Activated T-helper 2 cell treated with anti-CD3 and anti-CD28 coated beads, Interferon-gamma antibody, Interleukin-2, Interleukin-4, amounts not matched to agents 10 μg/mL and 5 μg/mL and 100 μg/mL, durations not matched to agents 14 hours and 24 hours and 36 hours (primary cell): Measurements from ENCODE around the gene ERC2. TPM values are rescaled to one million over a fixed set of nuclear protein-coding genes. Genes with fewer than 3 reads are reported as not detected.

Experiments used
- DNase-seq: peaks from one replicate; pipeline ENCODE4 v3.0.0; 2021; ENCODE audit warnings: low spot score
- H3K27ac Mint-ChIP-seq: one replicate; pipeline ENCODE4 v1.8.0; 2021; ENCODE audit warnings: mixed read lengths
- H3K27me3 Mint-ChIP-seq: one replicate; pipeline ENCODE4 v1.8.0; 2021; ENCODE audit warnings: low read depth, mixed read lengths
- H3K36me3 Mint-ChIP-seq: one replicate; pipeline ENCODE4 v1.8.0; 2021; ENCODE audit warnings: low read depth, mixed read lengths
- H3K4me1 Mint-ChIP-seq: one replicate; pipeline ENCODE4 v1.8.0; 2021; ENCODE audit warnings: low read depth, mixed read lengths
- H3K4me3 Mint-ChIP-seq: one replicate; pipeline ENCODE4 v1.8.0; 2021; ENCODE audit warnings: low read depth, mild to moderate bottlenecking, moderate library complexity, mixed read lengths
- H3K9me3 Mint-ChIP-seq: one replicate; pipeline ENCODE4 v1.8.0; 2021; ENCODE audit warnings: mixed read lengths
- intact Hi-C: fragments of 100-400 bp; cut with micrococcal nuclease; formaldehyde crosslinking; loops from one replicate; pipeline ENCODE4 v1.15.1; 2023
- total RNA-seq: library from RNA; stranded (reverse); gene quantifications from 2 replicates; pipeline ENCODE4 v1.2.3, GENCODE V29; 2022

ERC2 gene
- total RNA-seq, 1 donor from 2014 or later = 0.09 TPM

- no peak overlapping the region for H3K4me3 Mint-ChIP-seq
- intact Hi-C loops = no loop called here
- no peak overlapping the region for H3K27ac Mint-ChIP-seq
These were observed 744.4 kb downstream of the ERC2 start for GRCh38 chr3:55723653-55724406.

GRCh38 chr3:55721716-55722484 is 746.4 kb downstream of the ERC2 start:
- H3K27me3 Mint-ChIP-seq = no peaks in the 10 kb centered on the region
- no peak for DNase-seq
- intact Hi-C loops = no loop called here
- no peaks in the 10 kb centered on the region for H3K4me1 Mint-ChIP-seq
- no peak overlapping the region for H3K27ac Mint-ChIP-seq
- no peaks in the 10 kb centered on the region for H3K9me3 Mint-ChIP-seq
- no peaks in the 10 kb centered on the region for H3K36me3 Mint-ChIP-seq
- no peak overlapping the region for H3K4me3 Mint-ChIP-seq

More at GRCh38 chr3:55723653-55724406, 744.4 kb downstream of the ERC2 start:
- no peaks in the 10 kb centered on the region for H3K36me3 Mint-ChIP-seq
- H3K9me3 Mint-ChIP-seq = no peaks in the 10 kb centered on the region
- no peaks in the 10 kb centered on the region for H3K27me3 Mint-ChIP-seq
- H3K4me1 Mint-ChIP-seq = no peaks in the 10 kb centered on the region
- DNase-seq = no peak

- H3K27me3 Mint-ChIP-seq = no peaks in the 10 kb centered on the region
- no peak for DNase-seq
- H3K9me3 Mint-ChIP-seq = no peaks in the 10 kb centered on the region
- H3K4me3 Mint-ChIP-seq = no peak overlapping the region
- no peaks in the 10 kb centered on the region for H3K36me3 Mint-ChIP-seq
- H3K27ac Mint-ChIP-seq = no peak overlapping the region
- no peaks in the 10 kb centered on the region for H3K4me1 Mint-ChIP-seq
- intact Hi-C loops = no loop called here
These were observed 747.7 kb downstream of the ERC2 start for GRCh38 chr3:55720614-55721013.

GRCh38 chr3:55719508-55719907 is 748.8 kb downstream of the ERC2 start:
- H3K27me3 Mint-ChIP-seq = no peaks in the 10 kb centered on the region
- no peaks in the 10 kb centered on the region for H3K36me3 Mint-ChIP-seq
- no peak for DNase-seq
- no peaks in the 10 kb centered on the region for H3K9me3 Mint-ChIP-seq
- intact Hi-C loops = no loop called here
- no peak overlapping the region for H3K27ac Mint-ChIP-seq
- no peak overlapping the region for H3K4me3 Mint-ChIP-seq
- H3K4me1 Mint-ChIP-seq = no peaks in the 10 kb centered on the region

- Mint-ChIP-seq H3K4me3 (no peak overlapping the region), H3K36me3 (no peaks in the 10 kb centered on the region), H3K27ac (no peak overlapping the region), H3K27me3 (no peaks in the 10 kb centered on the region), H3K4me1 (no peaks in the 10 kb centered on the region), H3K9me3 (no peaks in the 10 kb centered on the region)
- intact Hi-C loops = no loop called here
- DNase-seq = no peak
These were observed 749.3 kb downstream of the ERC2 start for GRCh38 chr3:55719006-55719405.

- H3K4me3 Mint-ChIP-seq = no peak overlapping the region
- H3K4me1 Mint-ChIP-seq = no peaks in the 10 kb centered on the region
- intact Hi-C loops = no loop called here
- no peak for DNase-seq
- H3K27me3 Mint-ChIP-seq = no peaks in the 10 kb centered on the region
- no peak overlapping the region for H3K27ac Mint-ChIP-seq
- no peaks in the 10 kb centered on the region for H3K9me3 Mint-ChIP-seq
- no peaks in the 10 kb centered on the region for H3K36me3 Mint-ChIP-seq
These were observed 749.7 kb downstream of the ERC2 start for GRCh38 chr3:55718521-55718921.

GRCh38 chr3:55718074-55718473 is 750.2 kb downstream of the ERC2 start:
- no peaks in the 10 kb centered on the region for H3K9me3 Mint-ChIP-seq
- intact Hi-C loops = no loop called here
- H3K27me3 Mint-ChIP-seq = no peaks in the 10 kb centered on the region
- H3K4me3 Mint-ChIP-seq = no peak overlapping the region
- H3K4me1 Mint-ChIP-seq = no peaks in the 10 kb centered on the region
- H3K27ac Mint-ChIP-seq = no peak overlapping the region
- DNase-seq = no peak
- no peaks in the 10 kb centered on the region for H3K36me3 Mint-ChIP-seq

GRCh38 chr3:55717481-55717880 is 750.8 kb downstream of the ERC2 start:
- intact Hi-C loops = no loop called here
- no peak overlapping the region for H3K27ac Mint-ChIP-seq
- no peaks in the 10 kb centered on the region for H3K36me3 Mint-ChIP-seq
- no peak overlapping the region for H3K4me3 Mint-ChIP-seq
- no peaks in the 10 kb centered on the region for H3K27me3 Mint-ChIP-seq
- DNase-seq = no peak
- H3K9me3 Mint-ChIP-seq = no peaks in the 10 kb centered on the region
- H3K4me1 Mint-ChIP-seq = no peaks in the 10 kb centered on the region

GRCh38 chr3:55716611-55717225 is 751.5 kb downstream of the ERC2 start:
- H3K4me3 Mint-ChIP-seq = no peak overlapping the region
- H3K27me3 Mint-ChIP-seq = no peaks in the 10 kb centered on the region
- H3K9me3 Mint-ChIP-seq = no peaks in the 10 kb centered on the region
- DNase-seq = no peak
- no peak overlapping the region for H3K27ac Mint-ChIP-seq
- no peaks in the 10 kb centered on the region for H3K4me1 Mint-ChIP-seq
- intact Hi-C loops = no loop called here
- no peaks in the 10 kb centered on the region for H3K36me3 Mint-ChIP-seq

- H3K4me3 Mint-ChIP-seq = no peak overlapping the region
- intact Hi-C loops = no loop called here
- no peaks in the 10 kb centered on the region for H3K36me3 Mint-ChIP-seq
- no peaks in the 10 kb centered on the region for H3K27me3 Mint-ChIP-seq
- H3K4me1 Mint-ChIP-seq = no peaks in the 10 kb centered on the region
- no peak for DNase-seq
- H3K27ac Mint-ChIP-seq = no peak overlapping the region
- H3K9me3 Mint-ChIP-seq = no peaks in the 10 kb centered on the region
These were observed 752.2 kb downstream of the ERC2 start for GRCh38 chr3:55716044-55716443.

GRCh38 chr3:55714057-55714456 is 754.2 kb downstream of the ERC2 start:
- intact Hi-C loops = no loop called here
- H3K9me3 Mint-ChIP-seq = no peaks in the 10 kb centered on the region
- no peaks in the 10 kb centered on the region for H3K36me3 Mint-ChIP-seq
- H3K27ac Mint-ChIP-seq = no peak overlapping the region
- H3K27me3 Mint-ChIP-seq = no peaks in the 10 kb centered on the region
- H3K4me1 Mint-ChIP-seq = no peaks in the 10 kb centered on the region
- no peak overlapping the region for H3K4me3 Mint-ChIP-seq
- no peak for DNase-seq

GRCh38 chr3:55711646-55712045 is 756.6 kb downstream of the ERC2 start:
- Mint-ChIP-seq H3K27ac (no peak overlapping the region), H3K36me3 (no peaks in the 10 kb centered on the region), H3K4me3 (no peak overlapping the region), H3K4me1 (no peaks in the 10 kb centered on the region), H3K27me3 (no peaks in the 10 kb centered on the region), H3K9me3 (no peaks in the 10 kb centered on the region)
- DNase-seq = no peak
- intact Hi-C loops = no loop called here

- H3K36me3 Mint-ChIP-seq = no peaks in the 10 kb centered on the region
- no peaks in the 10 kb centered on the region for H3K27me3 Mint-ChIP-seq
- no peaks in the 10 kb centered on the region for H3K9me3 Mint-ChIP-seq
- no peak for DNase-seq
- no peaks in the 10 kb centered on the region for H3K4me1 Mint-ChIP-seq
- intact Hi-C loops = no loop called here
- no peak overlapping the region for H3K4me3 Mint-ChIP-seq
- no peak overlapping the region for H3K27ac Mint-ChIP-seq
These were observed 758.8 kb downstream of the ERC2 start for GRCh38 chr3:55709411-55710012.
